Measurements from ENCODE around the gene PTH. TPM values are rescaled to one million over a fixed set of nuclear protein-coding genes. Genes with fewer than 3 reads are reported as not detected.

Gene PTH
- not detected in 2 replicates for total RNA-seq

DNA sequence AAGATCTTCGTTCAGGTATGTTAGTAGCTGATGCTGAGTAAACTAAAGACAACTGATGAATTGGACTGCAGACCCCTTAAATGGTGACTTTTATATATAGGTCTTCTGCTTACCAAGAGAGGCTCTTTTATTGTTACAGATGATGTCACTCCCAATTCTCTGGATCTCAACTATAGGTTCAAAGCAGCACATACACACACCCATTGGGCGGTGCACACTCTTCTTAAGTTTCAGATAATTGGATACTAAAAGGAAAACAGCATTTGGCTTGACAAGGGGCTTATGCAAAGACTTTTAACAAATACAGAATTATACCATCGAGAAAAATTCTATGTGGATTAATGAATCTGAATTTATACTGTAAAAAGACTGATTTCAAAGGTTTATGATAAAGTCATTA lies at the start of gene PTH:
Gene PTH (minus strand): TSS at position 69 of the 400 bp plus-strand sequence. CDS start 3,142 bp downstream, outside the sequence.

DNA sequence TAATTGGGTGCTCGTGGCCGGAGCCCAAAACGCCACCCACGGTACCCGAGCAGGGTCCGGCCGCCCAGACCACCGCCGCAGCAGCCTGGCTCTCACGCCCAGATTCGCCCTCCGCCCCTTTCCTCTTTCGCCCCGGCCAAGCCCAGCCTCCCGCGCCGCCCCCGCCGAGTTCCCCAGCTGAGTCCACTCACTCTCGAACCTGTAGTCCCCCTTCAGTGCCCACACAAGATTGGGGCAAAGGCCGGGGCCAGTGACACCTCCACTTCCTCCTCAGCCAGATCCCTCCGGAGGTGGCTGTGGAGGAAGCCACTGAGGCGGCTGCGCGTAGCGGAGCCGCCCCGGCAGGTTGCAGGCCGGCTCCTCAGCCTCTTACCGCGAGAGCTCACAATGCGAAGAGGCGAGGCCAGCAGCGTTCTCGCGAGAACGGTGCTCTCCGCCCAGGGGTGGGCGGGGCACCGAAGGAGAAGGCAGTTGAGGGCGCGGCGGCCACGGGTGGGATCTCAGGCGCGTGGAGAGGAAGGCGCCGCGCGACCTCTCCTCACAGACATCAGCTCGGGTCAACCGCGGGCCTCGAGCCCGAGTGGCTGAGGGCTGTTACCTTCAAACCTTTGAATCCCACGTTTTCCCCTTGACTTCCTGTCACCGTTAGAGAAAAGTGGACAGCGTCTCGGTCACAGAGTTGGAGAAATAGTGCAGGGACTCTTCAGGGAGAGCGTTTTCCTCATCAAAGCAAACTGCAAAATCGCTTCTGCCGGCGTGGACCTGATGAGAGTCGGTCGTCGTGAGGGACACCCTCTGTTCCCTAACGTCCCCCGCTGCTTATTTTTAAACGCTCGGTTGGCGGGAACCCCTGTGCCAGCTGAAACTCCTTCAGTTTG lies 32.7 kb downstream of the PTH start, which contains the start of gene BTBD10:
Gene BTBD10 (minus strand): TSS at position 322 of the 878 bp plus-strand sequence. CDS start 18,098 bp downstream, outside the sequence.

Other genes starting within 250 kb of the PTH start
- gene BMAL1, start 218.2 kb downstream of the PTH start, total RNA-seq, result 10.3 and 16.0 TPM in 2 replicates
- gene BTBD10, start 32.8 kb downstream of the PTH start, total RNA-seq, result 111 and 117 TPM in 2 replicates
- gene FAR1, start 172.7 kb upstream of the PTH start, total RNA-seq, result 60.1 and 69.2 TPM in 2 replicates

All from endothelial cell of coronary artery (primary cell).